Calu3 (cell line): ENCODE measurements around the gene ARIH1. TPM values are rescaled to one million over a fixed set of nuclear protein-coding genes. Genes with fewer than 3 reads are reported as not detected.

ENCODE experiments used
- BruUV-seq: library from RNA; stranded (reverse); fragments of 400-500 nt; replicated peaks from 2 replicates; lab custom pipeline; 2021; lab: Mats Ljungman, UMichigan
- CTCF ChIA-PET: fragments of 300-600 bp; sonication (Branson Sonifier 250); formaldehyde crosslinking; loops from one replicate; lab custom pipeline; 2022; ENCODE audit warnings: antibody characterized with exemption; lab: Charles Lee
- DNase-seq: peaks from one replicate; pipeline ENCODE4 v3.0.0; 2022
- H3K27ac Mint-ChIP-seq: one replicate; pipeline ENCODE4 v1.8.0; 2022; ENCODE audit warnings: mixed read lengths; ENCODE audit not compliant: unreplicated experiment
- H3K27me3 Mint-ChIP-seq: one replicate; pipeline ENCODE4 v1.8.0; 2022; ENCODE audit warnings: mixed read lengths; ENCODE audit not compliant: unreplicated experiment
- H3K36me3 Mint-ChIP-seq: one replicate; pipeline ENCODE4 v1.8.0; 2022; ENCODE audit warnings: mild to moderate bottlenecking, moderate library complexity, mixed read lengths; ENCODE audit not compliant: insufficient read depth, unreplicated experiment
- H3K4me1 Mint-ChIP-seq: one replicate; pipeline ENCODE4 v1.8.0; 2022; ENCODE audit warnings: mild to moderate bottlenecking, low read depth, mixed read lengths; ENCODE audit not compliant: unreplicated experiment
- H3K4me3 Mint-ChIP-seq: one replicate; pipeline ENCODE4 v1.8.0; 2022; ENCODE audit warnings: mild to moderate bottlenecking, low read depth, moderate library complexity, mixed read lengths; ENCODE audit not compliant: unreplicated experiment
- H3K9me3 Mint-ChIP-seq: one replicate; pipeline ENCODE4 v1.8.0; 2022; ENCODE audit warnings: low read depth, mixed read lengths; ENCODE audit not compliant: unreplicated experiment
- intact Hi-C: fragments of 100-400 bp; cut with micrococcal nuclease; formaldehyde crosslinking; loops from one replicate; pipeline ENCODE4 v1.10.0; 2022; ENCODE audit not compliant: unreplicated experiment
- total RNA-seq: library from RNA; stranded (reverse); gene quantifications from 2 replicates; pipeline ENCODE4 v1.2.3, GENCODE V29; 2022
- TF ChIP-seq, protein P1 (sequence below): fragments of 200-600 bp; IDR thresholded peaks from one replicate; pipeline ENCODE4 v1.8.0; 2022; ENCODE audit warnings: antibody characterized with exemption; ENCODE audit not compliant: unreplicated experiment

ARIH1 gene
- total RNA-seq, 1 experiment from 2014 or later: 179 TPM

GRCh38 chr15:72460402-72460801 is 13.7 kb upstream of the ARIH1 start:
- Mint-ChIP-seq H3K4me3 (no peak overlapping the region), H3K27me3 (no peaks in the 10 kb centered on the region), H3K4me1 (no peaks in the 10 kb centered on the region), H3K36me3 (no peaks in the 10 kb centered on the region), H3K9me3 (no peaks in the 10 kb centered on the region), H3K27ac (no peak overlapping the region)
- BruUV-seq: no TSS peak
- intact Hi-C loops: loop anchor here (5.0 kb wide), 1 partner anchor 83 kb away; the partner anchor contains the start of gene HEXA
- CTCF ChIA-PET: no interaction called here
- TF ChIP-seq, protein P1, sequence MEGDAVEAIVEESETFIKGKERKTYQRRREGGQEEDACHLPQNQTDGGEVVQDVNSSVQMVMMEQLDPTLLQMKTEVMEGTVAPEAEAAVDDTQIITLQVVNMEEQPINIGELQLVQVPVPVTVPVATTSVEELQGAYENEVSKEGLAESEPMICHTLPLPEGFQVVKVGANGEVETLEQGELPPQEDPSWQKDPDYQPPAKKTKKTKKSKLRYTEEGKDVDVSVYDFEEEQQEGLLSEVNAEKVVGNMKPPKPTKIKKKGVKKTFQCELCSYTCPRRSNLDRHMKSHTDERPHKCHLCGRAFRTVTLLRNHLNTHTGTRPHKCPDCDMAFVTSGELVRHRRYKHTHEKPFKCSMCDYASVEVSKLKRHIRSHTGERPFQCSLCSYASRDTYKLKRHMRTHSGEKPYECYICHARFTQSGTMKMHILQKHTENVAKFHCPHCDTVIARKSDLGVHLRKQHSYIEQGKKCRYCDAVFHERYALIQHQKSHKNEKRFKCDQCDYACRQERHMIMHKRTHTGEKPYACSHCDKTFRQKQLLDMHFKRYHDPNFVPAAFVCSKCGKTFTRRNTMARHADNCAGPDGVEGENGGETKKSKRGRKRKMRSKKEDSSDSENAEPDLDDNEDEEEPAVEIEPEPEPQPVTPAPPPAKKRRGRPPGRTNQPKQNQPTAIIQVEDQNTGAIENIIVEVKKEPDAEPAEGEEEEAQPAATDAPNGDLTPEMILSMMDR: no peak
- DNase-seq: no peak

DNA sequence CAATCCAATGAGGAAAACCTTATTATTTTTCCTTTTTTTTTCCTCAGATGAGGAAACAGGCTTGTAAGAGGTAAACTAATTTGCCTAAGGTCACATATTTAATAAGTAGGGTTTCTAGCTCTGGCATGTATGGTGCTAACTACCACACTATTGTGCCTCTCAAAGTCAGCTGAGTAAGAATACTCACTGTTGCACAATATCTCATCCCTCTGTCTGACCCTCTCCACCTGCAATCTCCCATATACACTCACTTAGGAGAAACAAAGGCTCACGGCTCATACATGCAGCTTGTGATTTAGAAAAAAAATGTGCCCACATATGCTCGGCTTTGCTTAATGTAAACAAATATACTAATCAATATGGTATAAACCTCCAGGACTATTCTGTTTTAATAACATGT is 10.4 kb upstream of the ARIH1 start:
- CTCF ChIA-PET: interaction anchor here (1.8 kb wide), 1 partner anchor 18 kb away, joined by 5 read pairs; no protein-coding TSS in a partner anchor
- intact Hi-C loops: loop anchor here (5.0 kb wide), 1 partner anchor 86 kb away; the partner anchor contains the start of gene HEXA
- H3K9me3 Mint-ChIP-seq: no peaks in the 10 kb centered on the region

DNA sequence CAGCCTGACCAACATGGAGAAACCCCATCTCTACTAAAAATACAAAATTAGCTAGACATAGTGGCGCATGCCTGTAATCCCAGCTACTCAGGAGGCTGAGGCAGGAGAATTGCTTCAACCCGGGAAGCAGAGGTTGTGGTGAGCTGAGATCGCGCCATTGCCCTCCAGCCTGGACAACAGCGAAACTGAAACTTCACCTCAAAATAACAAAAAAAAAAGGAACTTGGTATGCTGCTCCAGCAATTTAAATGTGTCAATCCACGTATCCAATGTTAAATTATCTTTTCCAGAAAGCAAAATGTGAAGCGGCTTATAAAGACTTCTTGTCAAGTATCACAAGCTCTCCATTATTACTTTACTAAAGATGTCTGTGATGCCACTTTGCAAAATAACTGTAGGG is 9.9 kb upstream of the ARIH1 start:
- no peak overlapping the region for H3K4me3 Mint-ChIP-seq
- no peak overlapping the region for H3K27ac Mint-ChIP-seq
- H3K27me3 Mint-ChIP-seq: no peaks in the 10 kb centered on the region
- TF ChIP-seq, protein P1: no peak
- CTCF ChIA-PET: interaction anchor here (0.7 kb wide), 1 partner anchor 19 kb away, joined by 3 read pairs; no protein-coding TSS in a partner anchor
- no peaks in the 10 kb centered on the region for H3K36me3 Mint-ChIP-seq
- H3K4me1 Mint-ChIP-seq: no peaks in the 10 kb centered on the region
- intact Hi-C loops: loop anchor here (5.0 kb wide), 1 partner anchor 87 kb away; the partner anchor contains the start of gene HEXA
- no peak for DNase-seq
- no peaks in the 10 kb centered on the region for H3K9me3 Mint-ChIP-seq
- no TSS peak for BruUV-seq

More for the DNA sequence above, 10.4 kb upstream of the ARIH1 start:
- Mint-ChIP-seq H3K36me3 (no peaks in the 10 kb centered on the region), H3K27me3 (no peaks in the 10 kb centered on the region), H3K4me3 (no peak overlapping the region), H3K27ac (no peak overlapping the region), H3K4me1 (no peaks in the 10 kb centered on the region)
- DNase-seq: no peak
- no TSS peak for BruUV-seq
- TF ChIP-seq, protein P1: no peak

GRCh38 chr15:72468103-72468502 is 6.0 kb upstream of the ARIH1 start:
- H3K36me3 Mint-ChIP-seq: no peaks in the 10 kb centered on the region
- no peak for DNase-seq
- peaks cover 4% of the 10 kb centered on the region for H3K4me1 Mint-ChIP-seq
- no TSS peak for BruUV-seq
- no peaks in the 10 kb centered on the region for H3K9me3 Mint-ChIP-seq
- intact Hi-C loops: no loop called here
- TF ChIP-seq, protein P1: no peak
- CTCF ChIA-PET: no interaction called here
- no peak overlapping the region for H3K27ac Mint-ChIP-seq
- no peak overlapping the region for H3K4me3 Mint-ChIP-seq
- no peaks in the 10 kb centered on the region for H3K27me3 Mint-ChIP-seq
